ENCODE results near the gene FLG2. TPM values are rescaled to one million over a fixed set of nuclear protein-coding genes. Genes with fewer than 3 reads are reported as not detected.

The FLG2 gene
- polyA plus RNA-seq, 1 donor (not counting 4 experiments of a cell fraction or from before 2014, with no cell fraction given) = 0.98 TPM

- DNase-seq (ENCODE audit: low read depth, low spot score) (no peak), FAIRE-seq (no peak)
- Histone ChIP-seq H3K4me3 (ENCODE audit: control insufficient read depth in 2 of 3, extremely low read depth in 1 of 3, insufficient read depth in 2 of 3, low read depth in 1 of 3, low read length in 3 of 3) (no peak overlapping the region), H3K27me3 (ENCODE audit: control insufficient read depth, extremely low read depth, insufficient read depth, low read length) (no peaks in the 10 kb centered on the region), H3K36me3 (ENCODE audit: control insufficient read depth in 2 of 2, extremely low read depth in 1 of 2, insufficient read depth in 2 of 2, low read length in 2 of 2) (no peaks in the 10 kb centered on the region), H2AFZ (ENCODE audit: control insufficient read depth, low read length) (no peak overlapping the region), H3K4me1 (ENCODE audit: control insufficient read depth, extremely low read depth, insufficient read depth, low read length) (peaks cover 8% of the 10 kb centered on the region), H3K9me1 (ENCODE audit: control insufficient read depth, extremely low read depth, insufficient read depth, low read length) (no peaks in the 10 kb centered on the region), H3K9me3 (ENCODE audit: control insufficient read depth, low read depth, low read length) (no peaks in the 10 kb centered on the region), H3K4me2 (ENCODE audit: control insufficient read depth, extremely low read depth, insufficient read depth, low read depth, low read length) (no peak overlapping the region), H3K9ac (ENCODE audit: control insufficient read depth, extremely low read depth, insufficient read depth, low read length) (no peak overlapping the region), H3K79me2 (ENCODE audit: control insufficient read depth, insufficient read depth, low read length) (no peaks in the 10 kb centered on the region), H4K20me1 (ENCODE audit: control insufficient read depth, extremely low read depth, insufficient read depth, low read length) (no peaks in the 10 kb centered on the region), H3K27ac (ENCODE audit: control insufficient read depth, insufficient read depth, low read length) (no peak overlapping the region)
- dilution Hi-C loops (cut with MboI; ENCODE audit: extremely low pct_ligation_motif_present, low sequenced_read_pairs) = no loop called here
- TF ChIP-seq EZH2 (IDR thresholded peaks at IDR 0.05; ENCODE audit: low read length) (no peak), CTCF (optimal IDR thresholded peaks at IDR 0.05 in 1 of 3, IDR thresholded peaks at IDR 0.05 in 1 of 3, conservative IDR thresholded peaks at IDR 0.05 in 1 of 3; ENCODE audit: extremely low read depth in 1 of 3, insufficient read depth in 2 of 3, low read length in 3 of 3) (no peak)
Observed at GRCh38 chr1:152356736-152357135, 3.1 kb downstream of the FLG2 start.

GRCh38 chr1:152349611-152350010 is 10.2 kb downstream of the FLG2 start:
- dilution Hi-C loops (cut with MboI; ENCODE audit: extremely low pct_ligation_motif_present, low sequenced_read_pairs) = no loop called here
- no peak for FAIRE-seq
- H3K36me3 ChIP-seq (ENCODE audit: control insufficient read depth in 2 of 2, extremely low read depth in 1 of 2, insufficient read depth in 2 of 2, low read length in 2 of 2) = no peaks in the 10 kb centered on the region

More at GRCh38 chr1:152349611-152350010, 10.2 kb downstream of the FLG2 start:
- Histone ChIP-seq H2AFZ (ENCODE audit: control insufficient read depth, low read length) (no peak overlapping the region), H4K20me1 (ENCODE audit: control insufficient read depth, extremely low read depth, insufficient read depth, low read length) (no peaks in the 10 kb centered on the region), H3K27me3 (ENCODE audit: control insufficient read depth, extremely low read depth, insufficient read depth, low read length) (no peaks in the 10 kb centered on the region), H3K4me3 (ENCODE audit: control insufficient read depth in 2 of 3, extremely low read depth in 1 of 3, insufficient read depth in 2 of 3, low read depth in 1 of 3, low read length in 3 of 3) (no peak overlapping the region), H3K9ac (ENCODE audit: control insufficient read depth, extremely low read depth, insufficient read depth, low read length) (no peak overlapping the region), H3K79me2 (ENCODE audit: control insufficient read depth, insufficient read depth, low read length) (no peaks in the 10 kb centered on the region), H3K9me1 (ENCODE audit: control insufficient read depth, extremely low read depth, insufficient read depth, low read length) (no peaks in the 10 kb centered on the region), H3K4me2 (ENCODE audit: control insufficient read depth, extremely low read depth, insufficient read depth, low read depth, low read length) (no peak overlapping the region), H3K4me1 (ENCODE audit: control insufficient read depth, extremely low read depth, insufficient read depth, low read length) (no peaks in the 10 kb centered on the region), H3K9me3 (ENCODE audit: control insufficient read depth, low read depth, low read length) (no peaks in the 10 kb centered on the region), H3K27ac (ENCODE audit: control insufficient read depth, insufficient read depth, low read length) (no peak overlapping the region)
- TF ChIP-seq CTCF (optimal IDR thresholded peaks at IDR 0.05 in 1 of 3, IDR thresholded peaks at IDR 0.05 in 1 of 3, conservative IDR thresholded peaks at IDR 0.05 in 1 of 3; ENCODE audit: extremely low read depth in 1 of 3, insufficient read depth in 2 of 3, low read length in 3 of 3) (no peak), EZH2 (IDR thresholded peaks at IDR 0.05; ENCODE audit: low read length) (no peak)
- no peak for DNase-seq (ENCODE audit: low read depth, low spot score)

Data from keratinocyte (primary cell).